OCI-LY3 (cell line): ENCODE measurements around the gene SYNE2.

Source experiments
- EZH2phosphoT487 ChIP-seq: fragments of 200-600 bp; shearing (Covaris generic); IDR thresholded peaks from 2 replicates; pipeline ENCODE4 v1.6.1; 2018; ENCODE audit warnings: antibody characterized with exemption, mixed run types, low read depth
- TF ChIP-seq, protein P1 (sequence below): fragments of 200-600, 300-600 bp; sonication (generic); IDR thresholded peaks from 2 replicates; pipeline ENCODE4 v1.5.1; 2014; ENCODE audit warnings: antibody characterized with exemption, low read length, low read depth

DNA sequence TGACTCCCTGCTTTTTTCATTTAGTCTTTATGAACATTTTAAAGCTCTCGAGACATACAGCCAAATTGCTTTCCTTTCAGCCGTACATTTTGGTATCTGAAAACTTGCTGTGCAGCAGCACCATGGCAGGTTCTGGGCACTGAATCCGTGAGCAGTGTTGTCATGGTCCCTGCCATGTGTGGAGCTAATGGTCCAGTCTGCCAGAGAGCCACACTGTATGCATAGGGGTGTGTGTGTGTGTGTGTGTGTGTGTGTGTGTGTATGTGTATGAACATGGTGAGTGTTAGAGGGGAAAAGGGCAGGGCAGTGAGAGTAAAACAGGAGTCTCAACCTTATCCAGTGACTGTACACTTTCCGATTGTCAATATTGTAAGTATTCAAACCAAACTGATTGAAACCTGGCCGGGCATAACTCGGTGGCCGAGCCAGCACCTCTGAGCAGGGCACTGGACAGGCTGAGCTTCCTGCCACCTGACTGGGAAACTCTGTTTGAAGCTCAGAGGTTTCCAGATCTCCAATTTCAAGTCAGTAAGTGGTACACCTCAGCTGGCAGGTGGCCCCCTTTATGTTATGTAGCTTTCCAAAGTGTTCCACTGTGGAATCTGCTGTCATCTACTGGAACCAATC, 331.4 kb downstream of the SYNE2 start:
- TF ChIP-seq, protein P1, sequence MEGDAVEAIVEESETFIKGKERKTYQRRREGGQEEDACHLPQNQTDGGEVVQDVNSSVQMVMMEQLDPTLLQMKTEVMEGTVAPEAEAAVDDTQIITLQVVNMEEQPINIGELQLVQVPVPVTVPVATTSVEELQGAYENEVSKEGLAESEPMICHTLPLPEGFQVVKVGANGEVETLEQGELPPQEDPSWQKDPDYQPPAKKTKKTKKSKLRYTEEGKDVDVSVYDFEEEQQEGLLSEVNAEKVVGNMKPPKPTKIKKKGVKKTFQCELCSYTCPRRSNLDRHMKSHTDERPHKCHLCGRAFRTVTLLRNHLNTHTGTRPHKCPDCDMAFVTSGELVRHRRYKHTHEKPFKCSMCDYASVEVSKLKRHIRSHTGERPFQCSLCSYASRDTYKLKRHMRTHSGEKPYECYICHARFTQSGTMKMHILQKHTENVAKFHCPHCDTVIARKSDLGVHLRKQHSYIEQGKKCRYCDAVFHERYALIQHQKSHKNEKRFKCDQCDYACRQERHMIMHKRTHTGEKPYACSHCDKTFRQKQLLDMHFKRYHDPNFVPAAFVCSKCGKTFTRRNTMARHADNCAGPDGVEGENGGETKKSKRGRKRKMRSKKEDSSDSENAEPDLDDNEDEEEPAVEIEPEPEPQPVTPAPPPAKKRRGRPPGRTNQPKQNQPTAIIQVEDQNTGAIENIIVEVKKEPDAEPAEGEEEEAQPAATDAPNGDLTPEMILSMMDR: no peak
- TF ChIP-seq EZH2phosphoT487: no peak
